IPS-18a (cell line): ENCODE results near the gene CENPF.
"Not testable (repeated sequence)": the region's sequence is repeated elsewhere in the genome, so short reads cannot be mapped to it uniquely, and the experiment has no call there.

ENCODE experiments used
- H3K27ac ChIP-seq: one replicate; pipeline ENCODE4 v1.5.1; 2013; ENCODE audit warnings: low read length
- H3K27me3 ChIP-seq: one replicate; pipeline ENCODE4 v1.6.1; 2013; ENCODE audit warnings: mild to moderate bottlenecking, low read length; ENCODE audit not compliant: control insufficient read depth, insufficient read depth
- H3K36me3 ChIP-seq: one replicate; pipeline ENCODE4 v1.6.1; 2013; ENCODE audit warnings: low read depth, low read length; ENCODE audit not compliant: control insufficient read depth
- H3K4me1 ChIP-seq: one replicate; pipeline ENCODE4 v1.6.1; 2013; ENCODE audit warnings: low read depth, low read length; ENCODE audit not compliant: control insufficient read depth
- H3K4me3 ChIP-seq: one replicate; pipeline ENCODE4 v1.5.1; 2013; ENCODE audit warnings: low read length
- H3K9ac ChIP-seq: one replicate; pipeline ENCODE4 v1.6.1; 2013; ENCODE audit warnings: mild to moderate bottlenecking, low read length, moderate library complexity
- H3K9me3 ChIP-seq: one replicate; pipeline ENCODE4 v1.6.1; 2013; ENCODE audit warnings: low read depth, low read length; ENCODE audit not compliant: control insufficient read depth

Gene CENPF

DNA sequence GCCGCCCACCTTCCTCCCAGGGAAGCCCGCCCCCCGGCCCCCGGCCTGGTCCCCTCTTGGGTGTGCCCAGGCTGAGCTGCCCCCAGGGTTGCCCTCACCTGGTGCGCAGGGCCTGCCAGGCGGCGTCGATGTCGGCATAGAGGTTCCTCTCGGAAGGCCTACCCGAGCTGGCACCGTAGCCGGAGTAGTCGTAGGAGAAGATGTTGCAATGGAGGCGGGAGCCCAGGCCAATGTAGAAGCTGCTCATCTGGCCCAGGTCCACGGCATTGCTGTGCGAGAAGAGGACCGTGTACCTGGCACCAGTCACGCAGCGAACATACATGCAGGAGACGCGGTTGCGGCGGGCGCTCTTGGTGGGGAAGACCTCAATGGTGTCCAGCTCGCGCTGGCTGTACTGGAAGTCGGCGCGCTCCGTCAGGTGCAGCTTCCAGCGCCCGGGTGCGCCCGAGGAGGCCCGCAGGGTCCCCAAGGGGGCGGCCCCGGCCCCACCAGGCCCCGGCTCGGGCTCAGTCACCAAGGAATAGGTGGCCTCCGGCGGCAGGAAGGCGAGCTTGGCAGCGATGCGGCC, 5.3 kb downstream of the CENPF start:
- H3K27ac ChIP-seq, H3K36me3 ChIP-seq, H3K9ac ChIP-seq, H3K4me1 ChIP-seq, H3K9me3 ChIP-seq, H3K27me3 ChIP-seq, H3K4me3 ChIP-seq: not testable (repeated sequence)

DNA sequence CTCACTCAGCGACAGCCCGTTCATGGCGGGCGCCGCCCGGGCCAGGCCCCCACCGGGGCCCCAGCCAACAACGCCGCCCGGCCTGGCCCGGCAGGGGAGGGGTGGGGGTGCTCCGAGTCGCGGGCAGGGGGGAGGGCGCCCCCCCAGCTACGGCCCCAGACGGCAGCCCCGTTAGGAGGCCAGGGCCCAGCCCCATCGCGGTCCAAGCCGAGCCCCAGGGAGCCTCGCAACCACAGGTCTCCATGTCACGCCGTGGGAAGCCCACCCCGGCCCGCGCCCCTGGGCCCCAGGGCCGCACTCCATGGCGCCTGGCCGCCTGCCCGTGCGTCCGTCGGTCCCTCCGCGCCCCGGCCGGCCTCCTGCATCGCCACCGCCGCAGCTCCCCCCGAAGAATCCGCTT, 5.8 kb downstream of the CENPF start:
- not testable (repeated sequence) for H3K4me1 ChIP-seq, H3K27me3 ChIP-seq, H3K9me3 ChIP-seq, H3K36me3 ChIP-seq, H3K4me3 ChIP-seq, H3K9ac ChIP-seq, H3K27ac ChIP-seq

DNA sequence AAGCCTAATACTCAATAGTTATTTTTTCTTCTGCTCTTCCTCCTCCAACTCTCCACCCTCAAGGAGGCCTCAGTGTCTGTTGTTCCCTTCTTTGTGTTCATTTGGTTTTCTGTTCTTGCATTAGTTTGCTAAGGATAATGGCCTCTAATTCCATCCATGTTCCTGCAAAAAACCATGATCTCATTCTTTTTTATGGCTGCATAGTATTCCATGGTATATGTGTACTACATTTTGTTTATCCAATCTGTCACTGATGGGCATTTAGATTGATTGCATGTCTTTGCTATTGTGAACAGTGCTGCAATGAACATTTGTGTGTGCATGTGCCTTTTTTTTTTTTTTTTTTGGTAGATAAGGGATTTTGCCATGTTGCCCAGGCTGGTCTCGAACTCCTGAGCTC, 6.7 kb downstream of the CENPF start:
- Histone ChIP-seq H3K27ac (no peak overlapping the region), H3K4me1 (peaks cover 4% of the 10 kb centered on the region), H3K4me3 (no peak overlapping the region), H3K36me3 (peaks cover 13% of the 10 kb centered on the region), H3K27me3 (no peaks in the 10 kb centered on the region), H3K9ac (no peak overlapping the region), H3K9me3 (no peaks in the 10 kb centered on the region)

DNA sequence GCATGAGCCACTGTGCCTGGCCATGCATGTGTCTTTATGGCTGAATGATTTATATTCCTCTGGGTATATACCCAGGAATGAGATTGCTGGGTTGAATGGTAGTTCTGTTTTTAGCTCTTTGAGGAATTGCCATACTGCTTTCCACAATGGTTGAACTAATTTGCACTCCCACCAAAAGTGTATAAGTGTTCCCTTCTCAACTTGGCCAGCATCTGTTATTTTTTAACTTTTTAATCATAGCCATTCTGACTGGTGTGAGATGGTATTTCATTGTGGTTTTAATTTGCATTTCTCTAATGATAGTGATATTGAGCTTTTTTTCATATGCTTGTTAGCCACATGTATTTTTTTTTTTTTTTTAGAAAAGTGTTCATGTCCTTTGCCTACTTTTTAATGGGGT, 7.1 kb downstream of the CENPF start:
- H3K4me1 ChIP-seq, H3K9ac ChIP-seq, H3K27ac ChIP-seq, H3K27me3 ChIP-seq, H3K4me3 ChIP-seq, H3K9me3 ChIP-seq: not testable (repeated sequence)
- peaks cover 17% of the 10 kb centered on the region for H3K36me3 ChIP-seq

DNA sequence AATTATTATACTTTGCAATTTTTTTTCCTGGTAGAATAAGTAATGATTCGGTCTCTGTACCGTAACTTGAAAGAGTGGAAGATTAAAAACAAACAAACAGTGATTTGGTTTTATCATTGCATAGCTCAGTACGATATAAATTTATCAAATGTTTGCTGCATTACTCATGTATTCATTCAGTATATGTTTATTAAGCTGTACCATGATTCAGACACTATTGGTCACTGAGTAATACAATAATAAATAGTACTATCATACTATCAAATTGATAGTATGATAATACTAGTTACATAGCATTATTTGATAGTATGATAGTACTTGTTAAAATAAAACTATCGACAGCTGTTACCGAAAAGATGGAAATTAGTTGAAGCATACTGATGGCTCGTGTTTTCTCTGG, 12.1 kb downstream of the CENPF start:
- no peak overlapping the region for H3K27ac ChIP-seq
- H3K9ac ChIP-seq: no peak overlapping the region
- H3K9me3 ChIP-seq: no peaks in the 10 kb centered on the region
- no peak overlapping the region for H3K4me3 ChIP-seq
- H3K4me1 ChIP-seq: no peaks in the 10 kb centered on the region
- H3K27me3 ChIP-seq: no peaks in the 10 kb centered on the region
- peaks cover 52% of the 10 kb centered on the region for H3K36me3 ChIP-seq

DNA sequence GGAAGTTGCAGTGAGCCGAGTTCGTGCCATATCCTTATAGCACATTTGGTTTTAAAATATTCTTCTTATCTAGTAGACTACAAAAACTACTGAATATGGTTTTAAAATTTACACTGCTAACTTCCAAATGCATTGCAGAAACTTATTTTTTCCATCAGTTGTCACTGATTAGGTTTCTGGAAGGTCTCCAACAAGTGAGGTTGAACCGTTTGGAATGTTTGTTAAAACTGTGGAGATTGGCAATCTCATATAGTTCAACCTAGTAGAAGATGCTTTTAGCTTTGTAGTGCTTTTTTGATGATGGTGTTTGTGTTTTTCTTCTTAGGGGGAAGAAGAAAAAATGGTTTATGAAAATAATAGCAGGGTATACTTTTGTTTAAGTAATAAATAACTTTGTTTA, 12.9 kb downstream of the CENPF start:
- Histone ChIP-seq H3K9ac (no peak overlapping the region), H3K9me3 (no peaks in the 10 kb centered on the region), H3K36me3 (peaks cover 59% of the 10 kb centered on the region), H3K4me1 (no peaks in the 10 kb centered on the region), H3K27ac (no peak overlapping the region), H3K4me3 (no peak overlapping the region), H3K27me3 (no peaks in the 10 kb centered on the region)

DNA sequence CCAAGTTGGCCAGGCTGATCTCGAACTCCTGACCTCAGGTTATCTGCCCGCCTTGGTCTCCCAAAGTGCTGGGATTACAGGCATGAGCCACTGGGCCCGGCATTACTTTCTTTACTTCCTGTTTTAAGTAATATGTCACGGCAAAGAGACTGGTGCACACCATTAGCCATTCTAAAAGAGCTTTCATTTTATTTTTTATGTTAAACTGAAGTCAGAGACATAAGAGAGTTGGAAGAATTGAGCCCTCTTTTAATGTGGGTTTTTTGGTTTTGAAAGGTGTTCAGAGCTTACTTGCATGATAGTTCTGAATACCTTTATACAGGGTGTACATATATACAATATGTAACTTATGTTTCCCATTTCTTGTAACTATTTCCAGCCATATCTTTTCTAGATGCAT, 14.3 kb downstream of the CENPF start:
- no peaks in the 10 kb centered on the region for H3K4me1 ChIP-seq
- H3K9me3 ChIP-seq: no peaks in the 10 kb centered on the region
- H3K36me3 ChIP-seq: peaks cover 73% of the 10 kb centered on the region
- H3K27ac ChIP-seq: no peak overlapping the region
- no peaks in the 10 kb centered on the region for H3K27me3 ChIP-seq
- H3K4me3 ChIP-seq: no peak overlapping the region
- H3K9ac ChIP-seq: no peak overlapping the region

DNA sequence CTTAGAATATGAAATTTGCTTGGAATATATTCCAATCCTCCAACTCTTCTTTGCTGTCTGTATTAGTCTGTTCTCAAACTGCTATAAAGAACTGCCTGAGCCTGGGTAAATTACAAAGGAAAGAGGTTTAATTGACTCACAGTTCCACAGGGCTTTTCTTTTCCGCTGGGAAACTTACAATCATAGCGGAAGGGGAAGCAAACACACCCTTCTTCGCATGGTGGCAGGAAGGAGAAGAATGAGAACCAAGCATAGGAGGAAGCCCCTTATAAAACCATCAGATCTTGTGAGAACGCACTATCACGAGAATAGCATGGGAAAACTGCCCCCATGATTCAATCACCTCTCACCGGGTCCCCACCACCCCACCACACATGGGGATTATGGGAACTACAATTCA, 14.8 kb downstream of the CENPF start:
- Histone ChIP-seq H3K27ac (no peak overlapping the region), H3K27me3 (no peaks in the 10 kb centered on the region), H3K36me3 (peaks cover 79% of the 10 kb centered on the region), H3K4me1 (no peaks in the 10 kb centered on the region), H3K9me3 (no peaks in the 10 kb centered on the region), H3K9ac (no peak overlapping the region), H3K4me3 (no peak overlapping the region)

DNA sequence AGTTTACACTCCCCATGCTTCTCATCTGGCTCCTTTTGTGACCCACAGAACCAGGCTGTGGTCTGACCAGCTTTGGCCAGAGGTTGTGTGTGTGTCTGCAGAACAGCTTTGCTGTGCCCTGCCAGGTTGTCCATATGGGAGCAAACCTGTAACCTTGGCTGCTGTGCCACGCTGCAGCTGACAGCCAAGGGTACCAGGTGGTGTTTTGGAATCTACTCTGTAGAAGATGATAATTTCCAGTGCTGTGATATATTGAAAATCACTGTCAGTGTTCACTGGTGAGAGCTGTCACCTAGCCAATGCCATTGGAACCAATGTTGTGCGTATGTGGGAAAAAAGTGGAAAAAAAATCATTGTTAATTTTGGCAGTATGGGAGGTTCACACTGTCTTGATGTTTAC, 18.2 kb downstream of the CENPF start:
- Histone ChIP-seq H3K36me3 (peaks cover 83% of the 10 kb centered on the region), H3K27ac (no peak overlapping the region), H3K9me3 (no peaks in the 10 kb centered on the region), H3K9ac (no peak overlapping the region), H3K4me1 (no peaks in the 10 kb centered on the region), H3K27me3 (no peaks in the 10 kb centered on the region), H3K4me3 (no peak overlapping the region)

DNA sequence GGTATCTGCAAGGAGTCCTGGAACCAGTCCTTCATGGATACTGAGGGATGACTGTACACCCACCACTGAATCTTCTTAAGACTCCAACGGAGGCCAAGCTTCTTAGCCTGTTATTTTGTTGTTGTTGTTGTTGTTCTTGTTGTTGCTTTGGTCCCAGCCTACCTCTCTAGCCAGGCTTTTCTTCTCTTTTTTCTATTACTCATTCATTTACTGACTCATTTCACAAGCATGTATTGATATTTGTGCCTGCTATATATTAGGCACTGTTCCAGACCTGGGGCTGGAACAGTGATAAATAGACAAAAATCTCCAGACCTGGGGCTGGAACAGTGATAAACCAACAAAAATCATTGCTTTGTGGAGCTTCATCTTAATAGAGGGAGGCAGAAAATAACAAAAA, 20.4 kb downstream of the CENPF start:
- Histone ChIP-seq H3K4me3 (no peak overlapping the region), H3K36me3 (peaks cover 79% of the 10 kb centered on the region), H3K27ac (no peak overlapping the region), H3K9ac (no peak overlapping the region), H3K4me1 (no peaks in the 10 kb centered on the region), H3K27me3 (no peaks in the 10 kb centered on the region), H3K9me3 (no peaks in the 10 kb centered on the region)

DNA sequence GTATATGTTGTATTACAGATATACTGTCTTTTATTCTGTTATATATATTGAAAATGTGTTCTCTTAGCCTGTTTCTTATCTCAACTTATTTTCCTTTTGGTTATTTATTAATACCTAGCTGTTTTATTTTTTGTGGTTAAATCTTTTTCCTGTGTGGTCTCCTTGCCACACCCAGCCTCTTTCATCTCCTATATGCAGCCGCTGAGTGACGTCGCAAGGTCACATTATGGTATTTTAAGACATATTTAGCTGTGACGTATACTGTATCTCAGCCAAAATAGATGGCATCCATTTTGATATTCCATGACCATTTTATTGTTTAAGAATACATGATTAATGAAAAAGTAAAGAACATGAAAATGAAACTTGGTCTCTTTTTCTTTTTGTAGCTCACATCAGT, 29.1 kb downstream of the CENPF start:
- H3K9me3 ChIP-seq: no peaks in the 10 kb centered on the region
- no peak overlapping the region for H3K9ac ChIP-seq
- H3K4me3 ChIP-seq: no peak overlapping the region
- peaks cover 89% of the 10 kb centered on the region for H3K36me3 ChIP-seq
- H3K27ac ChIP-seq: no peak overlapping the region
- no peaks in the 10 kb centered on the region for H3K4me1 ChIP-seq
- no peaks in the 10 kb centered on the region for H3K27me3 ChIP-seq

DNA sequence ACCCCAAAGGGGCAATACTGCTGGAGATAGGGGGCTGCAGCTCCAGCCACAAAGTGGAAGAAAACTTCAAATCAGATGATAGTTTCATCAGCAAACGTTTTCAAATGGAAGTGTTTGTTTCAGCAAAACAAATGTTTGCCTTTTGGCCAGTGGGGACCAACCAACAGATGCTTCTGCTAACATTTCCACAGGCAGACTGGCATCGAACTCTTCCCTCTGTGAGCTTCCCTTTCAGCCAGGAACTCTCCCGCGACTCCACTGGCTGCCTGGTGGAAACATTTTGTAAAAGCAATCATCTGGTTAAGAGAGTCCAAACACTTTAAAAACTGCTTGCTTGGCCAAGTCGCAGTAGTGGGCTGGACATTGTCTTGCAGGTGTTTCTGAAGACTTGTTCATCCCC, 30.7 kb downstream of the CENPF start:
- Histone ChIP-seq H3K27ac (no peak overlapping the region), H3K4me1 (no peaks in the 10 kb centered on the region), H3K9ac (no peak overlapping the region), H3K36me3 (peaks cover 97% of the 10 kb centered on the region), H3K4me3 (no peak overlapping the region), H3K9me3 (no peaks in the 10 kb centered on the region), H3K27me3 (no peaks in the 10 kb centered on the region)
